Gastrocnemius medialis (tissue), 4 donors: ENCODE data around the gene PKHD1. TPM values are rescaled to one million over a fixed set of nuclear protein-coding genes. Genes with fewer than 3 reads are reported as not detected.
"Not testable (repeated sequence)": the region's sequence is repeated elsewhere in the genome, so short reads cannot be mapped to it uniquely, and the experiment has no call there.

ENCODE experiments used
- ATAC-seq, 2 donors: fragments of 150-250 bp; one replicate each; pipeline ENCODE4 v1.9.1; 2016
- DNase-seq, 2 donors: peaks; one replicate each; pipeline ENCODE4 v3.0.0-alpha.2; 2019
- H3K27ac ChIP-seq, 4 donors: fragments of 200-600 bp; sonication (generic); 1 replicate in 1 of 4; 2 replicates in 3 of 4; pipeline ENCODE4 v1.5.1; 2016 to 2018; ENCODE audit warnings: mild to moderate bottlenecking in 2 of 4, moderate library complexity in 1 of 4
- H3K27me3 ChIP-seq, 3 donors: fragments of 200-600 bp; sonication (generic) in 2 of 3; 1 replicate in 1 of 3; 2 replicates in 2 of 3; pipeline versions ENCODE4 v1.5.1 to v1.6.0; 2016 to 2019; ENCODE audit warnings: mild to moderate bottlenecking in 1 of 3, moderate library complexity in 1 of 3
- H3K36me3 ChIP-seq, 2 donors: fragments of 200-600 bp; sonication (generic) in 1 of 2; one replicate each; pipeline ENCODE4 v1.5.1; 2017 to 2018
- H3K4me1 ChIP-seq, 2 donors: fragments of 200-600 bp; sonication (generic) in 1 of 2; one replicate each; pipeline ENCODE4 v1.5.1; 2016 to 2017; ENCODE audit warnings: mild to moderate bottlenecking in 2 of 2
- H3K4me3 ChIP-seq, 4 donors: fragments of 200-600 bp; sonication (generic) in 3 of 4; 1 replicate in 1 of 4; 2 replicates in 3 of 4; pipeline ENCODE4 v1.5.1; 2016 to 2019; ENCODE audit warnings: mild to moderate bottlenecking in 2 of 4
- H3K9me3 ChIP-seq, 3 donors: fragments of 200-600 bp; sonication (generic) in 2 of 3; 1 replicate in 1 of 3; 2 replicates in 2 of 3; pipeline ENCODE4 v1.5.1; 2016 to 2019
- POLR2A ChIP-seq, 2 donors: fragments of 450-650 bp; IDR thresholded peaks; one replicate each; pipeline ENCODE4 v1.6.1; 2017; ENCODE audit warnings: antibody characterized with exemption in 2 of 2, mild to moderate bottlenecking in 2 of 2, moderate library complexity in 2 of 2
- in situ Hi-C, 4 donors: fragments of 200-750 bp; cut with MboI; loops; one replicate each; pipeline versions ENCODE4 v1.15.0 to v1.8.0; 2017; ENCODE audit warnings: low sequenced_read_pairs in 4 of 4
- intact Hi-C: fragments of 100-400 bp; cut with DNase I; formaldehyde crosslinking; loops from one replicate; pipeline ENCODE4 v1.15.1; 2023; ENCODE audit warnings: low total_unique reads
- total RNA-seq, 4 donors: library from RNA; depleted of rRNA; stranded (reverse); fragments of >200 nt; gene quantifications; one replicate each; pipeline versions ENCODE4 v1.1.0 to v1.2.3, GENCODE V29; 2016
- TF ChIP-seq, protein P1 (sequence below), 5 experiments: fragments of 450-650 bp in 3 of 5; fragments of 200-600 bp in 2 of 5; sonication (generic) in 2 of 5; IDR thresholded peaks in 4 of 5; conservative IDR thresholded peaks in 1 of 5; 1 replicate in 4 of 5; 2 replicates in 1 of 5; pipeline ENCODE4 v1.5.1; 2016 to 2019; ENCODE audit warnings: antibody characterized with exemption in 5 of 5, mild to moderate bottlenecking in 3 of 5, moderate library complexity in 3 of 5

Gene PKHD1
- total RNA-seq, 4 donors from 2014 or later: 0.02 to 0.05 (median 0.02) TPM; not detected in 1

DNA sequence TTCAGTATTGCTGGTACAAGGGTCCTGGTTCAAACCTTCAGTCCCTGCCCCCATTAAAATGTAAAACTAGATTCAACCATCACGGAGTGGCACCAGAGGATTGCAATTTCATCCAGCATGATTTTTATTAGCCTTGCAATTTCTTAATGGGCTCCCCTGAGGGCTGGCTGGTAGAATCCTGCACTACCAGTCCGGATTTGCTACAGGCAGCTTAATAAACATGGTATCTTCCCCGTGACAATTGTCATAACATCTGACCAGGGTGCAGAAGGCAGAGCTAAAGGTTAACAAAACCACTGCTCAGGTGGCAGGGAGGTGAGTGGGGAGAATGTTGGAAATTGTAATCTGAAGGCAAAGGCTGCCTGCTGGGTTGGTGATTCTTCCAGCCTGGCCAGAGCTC, 94.5 kb downstream of the PKHD1 start:
- H3K36me3 ChIP-seq: no peaks in the 10 kb centered on the region
- no peak for ATAC-seq
- TF ChIP-seq, protein P1, sequence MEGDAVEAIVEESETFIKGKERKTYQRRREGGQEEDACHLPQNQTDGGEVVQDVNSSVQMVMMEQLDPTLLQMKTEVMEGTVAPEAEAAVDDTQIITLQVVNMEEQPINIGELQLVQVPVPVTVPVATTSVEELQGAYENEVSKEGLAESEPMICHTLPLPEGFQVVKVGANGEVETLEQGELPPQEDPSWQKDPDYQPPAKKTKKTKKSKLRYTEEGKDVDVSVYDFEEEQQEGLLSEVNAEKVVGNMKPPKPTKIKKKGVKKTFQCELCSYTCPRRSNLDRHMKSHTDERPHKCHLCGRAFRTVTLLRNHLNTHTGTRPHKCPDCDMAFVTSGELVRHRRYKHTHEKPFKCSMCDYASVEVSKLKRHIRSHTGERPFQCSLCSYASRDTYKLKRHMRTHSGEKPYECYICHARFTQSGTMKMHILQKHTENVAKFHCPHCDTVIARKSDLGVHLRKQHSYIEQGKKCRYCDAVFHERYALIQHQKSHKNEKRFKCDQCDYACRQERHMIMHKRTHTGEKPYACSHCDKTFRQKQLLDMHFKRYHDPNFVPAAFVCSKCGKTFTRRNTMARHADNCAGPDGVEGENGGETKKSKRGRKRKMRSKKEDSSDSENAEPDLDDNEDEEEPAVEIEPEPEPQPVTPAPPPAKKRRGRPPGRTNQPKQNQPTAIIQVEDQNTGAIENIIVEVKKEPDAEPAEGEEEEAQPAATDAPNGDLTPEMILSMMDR (IDR thresholded peaks at IDR 0.05 in 4 of 5, conservative IDR thresholded peaks at IDR 0.05 in 1 of 5): no peak
- no peak for TF ChIP-seq POLR2A (IDR thresholded peaks at IDR 0.05)
- no peak for DNase-seq
- no peaks in the 10 kb centered on the region for H3K4me1 ChIP-seq
- intact Hi-C loops (no loop called here), in situ Hi-C loops (no loop called here)
- no peak overlapping the region for H3K4me3 ChIP-seq
- no peak overlapping the region for H3K27ac ChIP-seq
- no peaks in the 10 kb centered on the region for H3K9me3 ChIP-seq
- no peaks in the 10 kb centered on the region for H3K27me3 ChIP-seq

DNA sequence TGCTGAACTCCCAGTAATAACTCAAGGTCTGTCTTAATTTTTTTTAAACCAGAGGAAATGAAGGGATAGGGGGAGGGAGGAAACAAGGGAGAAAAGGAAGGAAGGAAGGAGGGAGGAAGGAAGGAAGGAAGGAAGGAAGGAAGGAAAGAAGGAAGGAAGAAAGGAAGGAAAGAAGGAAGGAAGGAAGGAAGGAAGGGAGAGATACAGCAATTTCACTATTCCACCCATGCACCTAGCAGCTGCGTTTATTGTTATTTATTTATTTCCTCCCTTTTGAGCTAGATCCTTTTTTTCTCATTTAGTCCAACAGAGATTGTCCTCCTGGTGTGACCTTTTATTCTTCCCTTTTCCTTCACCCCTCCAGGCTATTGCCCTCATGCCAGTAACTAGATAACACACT, 97.6 kb downstream of the PKHD1 start:
- DNase-seq: no peak
- in situ Hi-C loops (no loop called here), intact Hi-C loops (no loop called here)
- H3K27ac ChIP-seq: no peak overlapping the region
- H3K4me1 ChIP-seq: no peaks in the 10 kb centered on the region
- TF ChIP-seq, protein P1 (IDR thresholded peaks at IDR 0.05 in 4 of 5, conservative IDR thresholded peaks at IDR 0.05 in 1 of 5): no peak
- no peak for TF ChIP-seq POLR2A (IDR thresholded peaks at IDR 0.05)
- no peak overlapping the region for H3K4me3 ChIP-seq
- no peaks in the 10 kb centered on the region for H3K9me3 ChIP-seq
- H3K36me3 ChIP-seq: no peaks in the 10 kb centered on the region
- H3K27me3 ChIP-seq: no peaks in the 10 kb centered on the region
- ATAC-seq: no peak

DNA sequence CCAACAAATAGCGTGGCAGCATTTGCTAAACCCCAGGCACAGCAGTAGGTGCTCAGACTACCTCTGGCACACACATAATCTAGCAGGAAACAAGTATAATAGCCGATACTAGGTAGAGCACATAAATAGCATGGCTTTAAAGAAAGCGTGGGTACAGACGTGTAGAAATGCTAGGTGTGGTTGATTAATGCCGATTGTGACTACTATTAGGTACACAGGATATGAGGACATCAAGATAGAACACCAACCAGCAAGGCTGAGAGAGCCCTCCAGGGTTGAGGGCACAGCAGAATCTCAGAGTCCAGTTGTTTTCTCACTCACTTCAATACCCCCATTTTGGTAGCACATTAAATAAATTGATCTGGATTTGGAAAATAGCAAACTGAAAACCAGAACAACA, 100.5 kb downstream of the PKHD1 start:
- Histone ChIP-seq H3K4me3 (no peak overlapping the region), H3K27me3 (no peaks in the 10 kb centered on the region), H3K4me1 (no peaks in the 10 kb centered on the region), H3K27ac (no peak overlapping the region), H3K9me3 (no peaks in the 10 kb centered on the region), H3K36me3 (no peaks in the 10 kb centered on the region)
- TF ChIP-seq, protein P1 (IDR thresholded peaks at IDR 0.05 in 4 of 5, conservative IDR thresholded peaks at IDR 0.05 in 1 of 5): no peak
- TF ChIP-seq POLR2A (IDR thresholded peaks at IDR 0.05): no peak
- ATAC-seq: no peak
- in situ Hi-C loops: no loop called here
- intact Hi-C loops: no loop called here
- DNase-seq: no peak

DNA sequence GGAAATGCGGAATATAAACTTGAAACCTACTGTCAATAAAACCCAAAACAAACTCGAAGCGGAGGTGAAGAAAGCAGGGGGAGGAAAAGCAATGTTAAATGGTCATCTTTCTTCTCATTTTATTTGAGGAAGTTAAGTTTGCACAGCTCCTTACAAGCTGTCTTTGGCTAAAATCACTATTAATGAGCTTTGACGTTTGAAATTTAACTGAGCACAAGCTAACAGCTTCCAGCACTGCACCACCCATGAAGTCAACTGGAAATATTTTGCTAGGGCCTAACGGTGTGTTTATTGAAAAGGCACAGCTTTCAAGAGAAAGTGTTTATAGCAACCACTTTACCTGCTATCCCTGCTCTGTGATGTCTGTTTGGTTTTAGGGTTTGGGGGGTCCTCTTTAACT, 103.8 kb downstream of the PKHD1 start:
- Histone ChIP-seq H3K27me3 (no peaks in the 10 kb centered on the region), H3K36me3 (no peaks in the 10 kb centered on the region), H3K9me3 (no peaks in the 10 kb centered on the region), H3K4me1 (no peaks in the 10 kb centered on the region), H3K27ac (no peak overlapping the region), H3K4me3 (no peak overlapping the region)
- in situ Hi-C loops: no loop called here
- DNase-seq: no peak
- intact Hi-C loops: no loop called here
- no peak for ATAC-seq
- no peak for TF ChIP-seq POLR2A (IDR thresholded peaks at IDR 0.05)
- TF ChIP-seq, protein P1 (IDR thresholded peaks at IDR 0.05 in 4 of 5, conservative IDR thresholded peaks at IDR 0.05 in 1 of 5): no peak

DNA sequence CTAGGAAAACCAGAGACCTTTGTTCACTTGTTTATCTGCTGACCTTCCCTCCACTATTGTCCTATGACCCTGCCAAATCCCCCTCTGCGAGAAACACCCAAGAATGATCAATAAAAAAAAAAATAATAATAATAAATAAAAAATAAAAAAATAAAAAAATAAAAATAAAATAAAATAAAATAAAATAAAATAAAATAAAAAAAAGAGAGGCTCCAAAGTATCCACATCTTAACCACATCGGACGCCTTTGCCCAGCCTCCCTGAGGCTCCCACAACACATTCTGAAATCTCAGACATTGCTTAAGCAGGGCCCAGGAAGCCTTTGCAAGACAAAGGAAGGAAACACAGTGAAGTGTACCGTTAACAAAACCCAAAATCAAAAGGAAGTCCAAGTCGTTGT, 104.7 kb downstream of the PKHD1 start:
- intact Hi-C loops, H3K36me3 ChIP-seq, ATAC-seq, H3K4me3 ChIP-seq, H3K9me3 ChIP-seq, DNase-seq, in situ Hi-C loops, H3K27me3 ChIP-seq, H3K27ac ChIP-seq, H3K4me1 ChIP-seq: not testable (repeated sequence)
